ENCODE data around the gene CELA3A. TPM values are rescaled to one million over a fixed set of nuclear protein-coding genes. Genes with fewer than 3 reads are reported as not detected.
"Not testable (repeated sequence)": the region's sequence is repeated elsewhere in the genome, so short reads cannot be mapped to it uniquely, and the experiment has no call there.

Gene CELA3A
- total RNA-seq, 1 donor from 2014 or later: not detected

DNA sequence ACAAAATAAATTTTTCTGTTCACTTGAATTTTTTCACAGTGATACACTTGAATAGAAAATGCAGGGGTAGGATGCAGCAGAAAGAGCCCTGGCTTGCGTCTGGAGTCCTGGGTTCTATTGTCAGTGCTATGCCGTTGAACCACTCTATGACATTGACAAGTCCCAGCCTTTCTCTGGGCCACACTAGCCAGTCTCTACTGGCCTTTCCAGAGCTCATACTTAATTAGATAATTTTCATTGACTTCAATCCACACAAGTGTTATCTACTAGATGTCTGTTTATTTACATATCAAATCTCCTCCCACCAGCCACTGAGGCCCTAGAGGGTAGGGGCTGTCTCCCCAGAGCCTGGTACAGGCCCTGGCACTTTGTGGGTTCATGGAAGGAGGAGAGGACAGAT is 40.1 kb upstream of the CELA3A start:
- intact Hi-C loops (cut with DNase I): no loop called here
- Histone ChIP-seq H3K27me3 (ENCODE audit: low read depth) (no peaks in the 10 kb centered on the region), H3K9me3 (no peaks in the 10 kb centered on the region), H3K36me3 (no peaks in the 10 kb centered on the region), H3K4me1 (peaks cover 23% of the 10 kb centered on the region), H3K4me3 (no peak overlapping the region), H3K27ac (no peak overlapping the region)
- ATAC-seq (no peak), DNase-seq (no peak)
- TF ChIP-seq, protein P1, sequence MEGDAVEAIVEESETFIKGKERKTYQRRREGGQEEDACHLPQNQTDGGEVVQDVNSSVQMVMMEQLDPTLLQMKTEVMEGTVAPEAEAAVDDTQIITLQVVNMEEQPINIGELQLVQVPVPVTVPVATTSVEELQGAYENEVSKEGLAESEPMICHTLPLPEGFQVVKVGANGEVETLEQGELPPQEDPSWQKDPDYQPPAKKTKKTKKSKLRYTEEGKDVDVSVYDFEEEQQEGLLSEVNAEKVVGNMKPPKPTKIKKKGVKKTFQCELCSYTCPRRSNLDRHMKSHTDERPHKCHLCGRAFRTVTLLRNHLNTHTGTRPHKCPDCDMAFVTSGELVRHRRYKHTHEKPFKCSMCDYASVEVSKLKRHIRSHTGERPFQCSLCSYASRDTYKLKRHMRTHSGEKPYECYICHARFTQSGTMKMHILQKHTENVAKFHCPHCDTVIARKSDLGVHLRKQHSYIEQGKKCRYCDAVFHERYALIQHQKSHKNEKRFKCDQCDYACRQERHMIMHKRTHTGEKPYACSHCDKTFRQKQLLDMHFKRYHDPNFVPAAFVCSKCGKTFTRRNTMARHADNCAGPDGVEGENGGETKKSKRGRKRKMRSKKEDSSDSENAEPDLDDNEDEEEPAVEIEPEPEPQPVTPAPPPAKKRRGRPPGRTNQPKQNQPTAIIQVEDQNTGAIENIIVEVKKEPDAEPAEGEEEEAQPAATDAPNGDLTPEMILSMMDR (IDR thresholded peaks at IDR 0.05): no peak

DNA sequence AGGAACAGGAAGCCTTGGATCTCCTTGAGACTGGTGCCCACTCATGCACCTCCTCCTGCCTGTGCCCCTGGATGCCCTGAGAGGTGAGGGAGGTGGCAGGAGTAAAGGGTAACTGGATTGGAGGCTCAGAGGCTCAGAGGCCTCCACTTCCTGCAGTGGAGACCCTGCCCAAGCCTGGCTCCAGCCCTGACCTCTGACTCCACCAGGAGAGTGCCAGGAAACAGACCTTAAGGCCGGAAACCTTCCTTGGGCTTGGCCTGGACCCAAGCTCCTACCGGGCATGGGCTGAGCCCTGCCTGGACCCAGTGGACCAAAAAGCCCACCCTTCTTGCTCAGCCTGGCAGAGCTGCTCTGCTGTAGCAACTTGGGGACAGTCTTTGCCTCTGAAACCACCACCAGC is 39.7 kb upstream of the CELA3A start:
- TF ChIP-seq, protein P1 (IDR thresholded peaks at IDR 0.05): no peak
- H3K27me3 ChIP-seq (ENCODE audit: low read depth): no peaks in the 10 kb centered on the region
- H3K4me1 ChIP-seq: peaks cover 18% of the 10 kb centered on the region
- intact Hi-C loops (cut with DNase I): no loop called here
- no peak for ATAC-seq
- no peak for DNase-seq
- no peaks in the 10 kb centered on the region for H3K36me3 ChIP-seq
- H3K9me3 ChIP-seq: no peaks in the 10 kb centered on the region
- no peak overlapping the region for H3K4me3 ChIP-seq
- H3K27ac ChIP-seq: no peak overlapping the region

DNA sequence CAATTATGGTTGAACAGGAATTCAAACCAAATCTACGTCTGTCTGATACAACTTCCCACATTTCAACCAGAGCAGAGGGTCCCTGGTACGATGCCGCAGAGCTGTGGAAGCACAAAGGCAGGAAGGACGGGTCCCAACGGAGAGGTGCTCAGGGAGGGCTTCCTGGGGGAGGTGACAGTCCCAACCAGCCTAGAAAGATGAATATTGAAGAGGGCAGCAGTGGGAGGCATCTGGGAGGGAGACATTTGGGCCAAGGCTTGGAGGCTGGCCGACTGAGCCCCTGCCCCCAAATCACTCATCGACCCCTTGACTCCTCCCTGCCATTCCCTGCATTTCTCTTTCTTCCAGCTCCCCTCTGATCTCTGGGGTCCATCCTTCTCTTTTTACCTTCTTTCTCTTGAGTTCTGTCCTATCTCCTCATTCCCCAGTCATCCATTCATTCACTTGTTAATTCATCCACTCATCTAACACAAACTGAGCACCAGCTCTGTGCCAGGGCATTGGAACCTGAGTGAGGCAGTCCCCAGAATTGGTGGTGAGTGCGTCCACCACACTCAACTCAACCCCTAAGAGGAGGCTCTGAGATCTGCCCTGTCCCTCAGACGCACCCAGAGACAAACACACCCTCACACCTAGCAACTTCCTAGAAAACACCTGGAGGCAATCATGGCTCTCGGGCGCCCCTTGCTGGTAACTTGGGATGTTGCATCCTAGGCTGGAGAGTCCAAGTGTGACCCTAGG is 37.8 kb upstream of the CELA3A start:
- Histone ChIP-seq H3K27me3 (ENCODE audit: low read depth) (no peaks in the 10 kb centered on the region), H3K9me3 (no peaks in the 10 kb centered on the region), H3K4me3 (no peak overlapping the region), H3K4me1 (peaks cover 5% of the 10 kb centered on the region), H3K27ac (no peak overlapping the region), H3K36me3 (no peaks in the 10 kb centered on the region)
- intact Hi-C loops (cut with DNase I): no loop called here
- peak; percentile 84 for DNase-seq
- TF ChIP-seq, protein P1 (IDR thresholded peaks at IDR 0.05): peak; percentile 95
- ATAC-seq: peak; percentile 92 to 94

DNA sequence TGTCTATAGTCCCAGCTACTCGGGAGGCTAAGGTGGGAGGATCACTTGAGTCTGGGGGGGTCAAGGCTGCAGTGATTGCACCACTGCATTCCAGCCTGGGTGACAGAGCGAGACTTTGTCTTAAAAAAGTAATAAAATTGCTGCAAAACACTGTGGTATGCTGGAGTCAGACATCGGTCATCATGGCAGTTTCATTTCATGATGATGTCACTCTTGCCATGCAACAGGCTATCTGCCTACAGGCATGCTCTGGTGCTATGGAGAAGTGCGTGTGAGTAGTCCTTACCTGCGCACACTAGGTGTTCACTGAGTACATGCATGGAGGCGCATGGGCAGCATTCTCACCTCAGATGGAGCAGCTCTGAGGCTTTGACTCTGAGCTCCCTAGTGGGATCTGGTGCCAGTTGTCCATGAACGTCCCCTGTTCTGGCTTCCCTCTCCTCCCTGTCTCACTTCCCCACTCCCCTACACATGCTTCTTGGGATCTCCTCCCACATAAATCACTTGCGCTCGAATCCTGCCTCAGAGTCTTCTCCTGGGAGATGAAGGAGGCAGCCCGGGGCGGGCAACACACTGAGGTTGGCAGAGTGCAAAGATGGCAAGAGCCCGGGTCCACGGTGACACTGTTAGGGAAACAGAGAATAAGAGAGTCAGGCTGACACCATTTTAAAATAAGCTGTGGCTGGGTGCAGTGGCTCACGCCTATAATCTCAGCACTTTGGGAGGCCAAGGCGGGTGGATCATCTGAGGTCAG is 35.0 kb upstream of the CELA3A start:
- Histone ChIP-seq H3K27ac (no peak overlapping the region), H3K27me3 (ENCODE audit: low read depth) (no peaks in the 10 kb centered on the region), H3K9me3 (no peaks in the 10 kb centered on the region), H3K4me3 (no peak overlapping the region), H3K4me1 (peaks cover 5% of the 10 kb centered on the region), H3K36me3 (no peaks in the 10 kb centered on the region)
- TF ChIP-seq, protein P1 (IDR thresholded peaks at IDR 0.05): no peak
- ATAC-seq: no peak
- no peak for DNase-seq
- intact Hi-C loops (cut with DNase I): no loop called here

DNA sequence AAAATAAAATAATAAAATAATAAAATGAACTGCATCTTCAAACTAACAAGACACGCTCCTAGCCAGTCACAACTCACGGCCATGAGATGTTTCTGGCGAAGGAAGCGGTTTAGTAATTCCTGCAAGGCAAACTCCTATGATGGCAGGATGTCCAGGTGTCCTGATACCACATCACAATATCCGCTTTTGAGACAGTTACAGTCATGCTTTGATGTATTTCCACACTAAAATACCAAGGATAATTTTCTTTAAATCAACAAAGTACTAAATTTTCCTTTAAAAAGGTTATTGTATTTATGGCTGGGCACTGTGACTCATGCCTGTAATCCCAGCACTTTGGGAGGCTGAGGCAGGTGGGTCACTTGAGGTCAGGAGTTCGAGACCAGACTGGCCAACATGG is 34.2 kb upstream of the CELA3A start:
- H3K9me3 ChIP-seq; H3K36me3 ChIP-seq; H3K4me1 ChIP-seq; intact Hi-C loops (cut with DNase I); ATAC-seq; DNase-seq; H3K27ac ChIP-seq; H3K4me3 ChIP-seq; H3K27me3 ChIP-seq (ENCODE audit: low read depth): not testable (repeated sequence)

DNA sequence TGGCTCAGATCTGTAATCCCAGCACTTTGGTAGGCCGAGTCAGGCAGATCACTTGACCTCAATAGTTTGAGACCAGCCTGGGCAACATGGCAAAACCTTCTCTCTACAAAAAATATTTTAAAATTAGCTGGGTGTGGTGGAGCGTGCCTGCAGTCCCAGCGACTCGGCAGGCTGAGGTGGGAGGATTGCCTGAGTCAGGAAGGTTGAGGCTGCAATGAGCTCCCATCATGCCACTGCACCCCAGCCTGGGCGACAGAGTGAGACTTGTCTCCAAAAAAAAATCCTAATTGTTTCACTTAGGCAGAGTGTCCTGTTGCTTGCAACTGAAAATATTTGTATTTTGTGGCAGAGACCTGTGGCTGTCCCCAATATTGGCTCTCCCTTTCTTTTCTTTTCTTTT is 32.4 kb upstream of the CELA3A start:
- DNase-seq; H3K36me3 ChIP-seq; H3K27ac ChIP-seq; H3K27me3 ChIP-seq (ENCODE audit: low read depth); H3K4me3 ChIP-seq; intact Hi-C loops (cut with DNase I); ATAC-seq; H3K9me3 ChIP-seq; H3K4me1 ChIP-seq: not testable (repeated sequence)

DNA sequence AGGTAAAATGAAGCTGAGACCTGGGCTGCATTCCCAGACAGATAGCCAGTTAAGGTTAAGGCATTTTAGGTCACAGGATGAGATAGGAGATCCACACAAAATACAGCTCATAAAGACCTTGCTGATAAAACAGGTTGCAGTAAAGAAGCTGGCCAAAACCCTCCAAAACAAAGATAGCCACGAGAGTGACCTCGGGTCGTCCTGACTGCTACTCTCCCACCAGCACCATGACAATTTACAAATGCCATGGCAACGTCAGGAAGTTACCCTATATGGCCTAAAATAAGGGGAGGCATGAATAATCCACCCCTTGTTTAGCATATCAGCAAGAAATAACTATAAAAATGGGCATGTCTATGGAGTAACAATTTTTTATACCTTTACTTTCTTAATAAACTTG is 30.9 kb upstream of the CELA3A start:
- ATAC-seq; intact Hi-C loops (cut with DNase I); DNase-seq; H3K27me3 ChIP-seq (ENCODE audit: low read depth); H3K4me3 ChIP-seq; H3K4me1 ChIP-seq; H3K36me3 ChIP-seq; H3K9me3 ChIP-seq; H3K27ac ChIP-seq: not testable (repeated sequence)

DNA sequence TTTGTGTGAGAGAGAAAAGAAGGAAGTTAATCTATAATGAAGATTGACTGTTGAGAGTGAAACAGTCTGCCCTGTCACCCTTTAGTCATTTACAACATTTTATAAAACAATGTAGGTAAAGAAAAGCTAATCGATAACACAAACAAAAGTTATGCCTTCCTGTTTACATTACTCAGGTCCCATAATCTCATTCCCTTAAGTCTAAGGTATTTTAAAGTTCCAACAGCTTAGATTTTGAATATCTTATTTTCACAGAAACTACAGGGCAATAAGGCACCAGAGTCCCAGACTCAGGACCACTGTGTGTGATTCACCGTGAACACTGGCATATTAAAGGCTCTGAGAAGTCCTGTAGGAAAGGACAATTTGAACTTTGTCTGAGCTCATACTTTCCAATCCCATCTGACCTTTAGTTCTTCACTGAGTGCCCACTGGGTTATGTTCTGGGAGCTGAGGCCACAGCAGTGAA is 28.4 kb upstream of the CELA3A start:
- H3K36me3 ChIP-seq; H3K4me1 ChIP-seq; H3K27me3 ChIP-seq (ENCODE audit: low read depth); intact Hi-C loops (cut with DNase I); H3K4me3 ChIP-seq; H3K9me3 ChIP-seq; H3K27ac ChIP-seq; ATAC-seq; DNase-seq: not testable (repeated sequence)

DNA sequence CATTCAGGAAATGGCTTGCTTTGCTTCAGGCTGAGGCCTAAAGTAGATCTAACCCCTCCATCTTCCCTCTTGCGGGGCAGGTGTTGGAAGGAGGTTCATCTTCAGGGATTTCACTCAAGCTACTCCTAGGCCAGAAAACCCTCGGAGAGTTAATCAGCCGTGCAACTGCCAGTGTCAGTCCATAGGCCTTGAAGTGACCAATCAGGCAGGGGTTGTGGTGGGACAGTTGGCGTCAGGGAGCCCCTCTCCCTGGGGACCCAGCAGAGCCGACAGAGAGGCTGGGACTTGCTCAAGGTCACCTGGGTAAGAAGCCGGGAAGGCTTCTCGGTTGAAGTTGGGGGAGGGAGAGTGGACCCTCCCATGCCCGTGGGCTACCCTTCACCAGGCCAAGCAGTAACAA is 27.5 kb upstream of the CELA3A start:
- not testable (repeated sequence) for H3K27ac ChIP-seq

DNA sequence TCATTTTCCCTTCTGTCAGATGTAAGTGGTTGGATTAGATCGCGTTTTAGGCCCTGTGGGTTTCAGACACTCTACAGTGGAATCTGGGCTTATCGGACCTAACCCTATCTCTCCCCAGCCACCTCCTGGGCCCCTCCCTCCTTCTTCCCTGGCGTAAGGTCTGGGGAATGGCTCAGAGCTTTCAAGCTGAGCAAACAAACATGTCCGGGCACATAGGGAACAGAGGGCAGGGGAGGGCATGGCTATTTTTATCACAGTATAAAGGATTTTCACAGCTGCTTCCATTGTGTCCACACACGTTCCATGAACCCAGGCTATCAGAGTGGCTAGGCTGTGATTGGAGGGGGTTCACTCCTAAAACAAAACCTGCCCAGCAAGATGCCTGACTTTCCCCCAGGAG is 26.8 kb upstream of the CELA3A start:
- H3K27ac ChIP-seq; H3K36me3 ChIP-seq; intact Hi-C loops (cut with DNase I); H3K9me3 ChIP-seq; DNase-seq; H3K27me3 ChIP-seq (ENCODE audit: low read depth); H3K4me1 ChIP-seq; H3K4me3 ChIP-seq: not testable (repeated sequence)
- ATAC-seq: peak; percentile 88 to 91

More for the DNA sequence above, 27.5 kb upstream of the CELA3A start:
- DNase-seq; H3K4me1 ChIP-seq; H3K36me3 ChIP-seq; H3K4me3 ChIP-seq; H3K27me3 ChIP-seq (ENCODE audit: low read depth); H3K9me3 ChIP-seq; intact Hi-C loops (cut with DNase I); ATAC-seq: not testable (repeated sequence)

Data from lower lobe of right lung (tissue), 2 donors.